GM12801 (cell line): Measurements from ENCODE around the gene GMDS.

Experiments used
- CTCF ChIP-seq: IDR thresholded peaks from one replicate; pipeline ENCODE4 v1.5.1; 2011; ENCODE audit warnings: control low read depth; ENCODE audit not compliant: insufficient read length; ENCODE audit errors: extremely low read depth

The GMDS gene

DNA sequence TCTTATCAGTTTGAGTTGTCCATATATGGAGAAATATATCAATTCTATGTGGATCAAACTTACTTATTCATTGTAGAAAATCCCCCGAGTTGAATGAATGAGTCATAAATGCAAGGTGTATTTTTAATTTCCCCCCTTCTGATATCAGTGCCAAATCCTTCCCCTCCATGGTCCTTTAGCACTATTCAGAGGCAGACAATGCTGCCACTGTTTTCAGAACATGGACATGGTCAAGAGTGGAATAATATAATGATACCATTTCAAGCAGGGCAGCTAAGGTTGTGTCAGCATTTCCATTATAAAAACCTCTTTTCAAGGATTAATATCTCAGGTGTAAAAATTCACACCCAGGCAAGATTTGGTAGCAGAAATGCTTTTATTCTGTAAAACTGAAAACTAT lies 391.6 kb downstream of the GMDS start:
- TF ChIP-seq CTCF, result no peak

GRCh38 chr6:1851681-1852456 lies 393.5 kb downstream of the GMDS start:
- no peak for TF ChIP-seq CTCF

- no peak for TF ChIP-seq CTCF
These were observed 394.6 kb downstream of the GMDS start for GRCh38 chr6:1850840-1851157.

- no peak for TF ChIP-seq CTCF
These were observed 395.1 kb downstream of the GMDS start for GRCh38 chr6:1850121-1850839.

DNA sequence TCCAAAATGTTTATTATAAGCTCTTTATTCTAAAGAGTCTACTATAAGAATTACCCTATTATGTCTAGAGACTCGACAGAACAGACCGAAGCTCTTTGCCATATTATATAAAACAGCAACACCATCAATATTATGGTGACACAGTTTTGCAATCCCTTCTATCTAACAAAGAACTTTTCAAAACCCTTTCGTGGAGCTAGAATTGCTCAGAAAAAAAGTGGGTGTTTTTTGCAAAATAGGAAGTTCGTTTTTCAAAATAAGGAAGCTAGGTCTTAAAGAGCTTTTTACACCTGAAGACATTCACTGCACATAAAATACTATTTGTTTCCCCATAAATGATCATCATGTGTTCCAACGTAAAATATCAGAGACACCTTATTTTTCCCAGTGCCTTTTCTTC lies 395.7 kb downstream of the GMDS start:
- TF ChIP-seq CTCF, result no peak

GRCh38 chr6:1848752-1849151 lies 396.7 kb downstream of the GMDS start:
- no peak for TF ChIP-seq CTCF

DNA sequence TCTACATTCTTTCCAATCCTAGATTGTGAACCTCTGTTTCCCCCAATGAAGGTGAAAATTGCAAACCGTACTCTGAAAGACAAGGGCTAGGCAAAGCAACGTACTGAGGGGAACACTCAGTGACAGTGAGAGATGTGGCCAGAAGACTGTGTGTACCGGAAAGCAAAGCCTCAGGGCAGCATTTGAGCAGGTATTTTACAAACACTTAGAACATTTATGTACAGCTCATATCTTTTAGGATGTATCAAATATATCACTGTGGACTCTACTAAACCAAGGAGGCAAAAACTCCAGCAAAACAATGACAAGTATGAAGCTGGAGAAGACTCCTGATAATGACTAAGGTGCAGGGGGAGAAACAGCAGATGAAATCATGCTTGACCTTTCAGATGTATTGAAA lies 398.8 kb downstream of the GMDS start:
- no peak for TF ChIP-seq CTCF
